GM12892 (cell line): ENCODE data around the gene SSBP3.
A peak's percentile ranks its signal among the peaks of the same experiment; 100 is the strongest.
"Not testable (repeated sequence)": the region's sequence is repeated elsewhere in the genome, so short reads cannot be mapped to it uniquely, and the experiment has no call there.

Source experiments
- DNase-seq: peaks from one replicate; pipeline ENCODE4 v3.0.0; 2011; ENCODE audit not compliant: insufficient read length
- FAIRE-seq: peaks from 2 replicates; lab custom pipeline; 2011; peaks lifted over from hg19 to GRCh38; lab: Jason Lieb, UNC
- POLR2A ChIP-seq: IDR thresholded peaks from 2 replicates; pipeline ENCODE4 v1.6.1; 2011; ENCODE audit warnings: low read depth, low read length, control low read depth
- POLR2AphosphoS5 ChIP-seq: IDR thresholded peaks from 2 replicates; pipeline ENCODE4 v1.6.1; 2011; ENCODE audit warnings: low read depth, low read length, control low read depth
- TAF1 ChIP-seq: IDR thresholded peaks from 2 replicates; pipeline ENCODE4 v1.6.1; 2011; ENCODE audit warnings: low read depth, mild to moderate bottlenecking, control low read depth, low read length, borderline replicate concordance

The SSBP3 gene

GRCh38 chr1:54424398-54424797, 18.2 kb upstream of the SSBP3 start:
- TF ChIP-seq TAF1 (no peak), POLR2AphosphoS5 (no peak), POLR2A (no peak)
- FAIRE-seq: no peak
- DNase-seq: no peak

GRCh38 chr1:54421101-54421504, 14.9 kb upstream of the SSBP3 start:
- TF ChIP-seq TAF1: no peak
- TF ChIP-seq POLR2A: no peak
- TF ChIP-seq POLR2AphosphoS5: no peak
- FAIRE-seq (no peak), DNase-seq (no peak)

GRCh38 chr1:54418598-54418997, 12.4 kb upstream of the SSBP3 start:
- not testable (repeated sequence) for DNase-seq, FAIRE-seq

GRCh38 chr1:54417123-54417522, 10.9 kb upstream of the SSBP3 start:
- no peak for FAIRE-seq
- TF ChIP-seq POLR2AphosphoS5: no peak
- no peak for TF ChIP-seq POLR2A
- no peak for TF ChIP-seq TAF1
- DNase-seq: no peak

GRCh38 chr1:54416435-54416834, 10.2 kb upstream of the SSBP3 start:
- no peak for FAIRE-seq
- TF ChIP-seq POLR2AphosphoS5 (no peak), TAF1 (no peak), POLR2A (no peak)
- no peak for DNase-seq

GRCh38 chr1:54415991-54416390, 9.8 kb upstream of the SSBP3 start:
- no peak for TF ChIP-seq POLR2A
- FAIRE-seq (no peak), DNase-seq (no peak)

GRCh38 chr1:54415533-54415932, 9.3 kb upstream of the SSBP3 start:
- no peak for DNase-seq
- TF ChIP-seq POLR2AphosphoS5 (no peak), TAF1 (no peak), POLR2A (no peak)
- FAIRE-seq: no peak

GRCh38 chr1:54413732-54414131, 7.5 kb upstream of the SSBP3 start:
- TF ChIP-seq TAF1: no peak
- FAIRE-seq: no peak
- DNase-seq: no peak

GRCh38 chr1:54413295-54413694, 7.1 kb upstream of the SSBP3 start:
- TF ChIP-seq TAF1 (no peak), POLR2A (no peak), POLR2AphosphoS5 (no peak)
- FAIRE-seq (no peak), DNase-seq (no peak)

- FAIRE-seq: no peak
Measured at GRCh38 chr1:54410359-54410758, 4.2 kb upstream of the SSBP3 start.

GRCh38 chr1:54409156-54410142, 3.3 kb upstream of the SSBP3 start:
- peak; percentile 82 for FAIRE-seq
- DNase-seq: no peak
- TF ChIP-seq POLR2AphosphoS5 (no peak), POLR2A (no peak), TAF1 (no peak)

More at GRCh38 chr1:54410359-54410758, 4.2 kb upstream of the SSBP3 start:
- TF ChIP-seq TAF1 (no peak), POLR2A (no peak), POLR2AphosphoS5 (no peak)
- no peak for DNase-seq
